HepG2 (cell line): Measurements from ENCODE around the gene ABCD1. TPM values are rescaled to one million over a fixed set of nuclear protein-coding genes. Genes with fewer than 3 reads are reported as not detected.

Source experiments
- ATAC-seq: fragments of 200-7000 bp; cut with Tn5 transposase; 3 replicates; pipeline ENCODE4 v1.9.1; 2020; ENCODE audit warnings: mild to moderate bottlenecking, moderate library complexity
- BruUV-seq: library from RNA; stranded (reverse); fragments of 400-500 nt; replicated peaks from 2 replicates; lab custom pipeline; 2021; lab: Mats Ljungman, UMichigan
- CTCF ChIA-PET: fragments of 300-600 bp; formaldehyde crosslinking; extraction: SDS; loops from one replicate; lab custom pipeline; 2021; ENCODE audit warnings: low total read pairs, inconsistent platforms, low intra/inter-chr PET ratio; lab: Yijun Ruan, JAX
- POLR2A ChIA-PET: fragments of 350-600 bp; sonication (Branson Sonifier 250); formaldehyde crosslinking; loops from one replicate; lab custom pipeline; 2020; ENCODE audit warnings: antibody characterized with exemption, inconsistent platforms; lab: Yijun Ruan, JAX
- DNase-seq: peaks from one replicate; pipeline ENCODE4 v3.0.0-alpha.2; 2015; ENCODE audit warnings: low spot score
- FAIRE-seq: peaks from 3 replicates; lab custom pipeline; 2011; peaks lifted over from hg19 to GRCh38; lab: Jason Lieb, UNC
- H2AFZ ChIP-seq: one replicate; pipeline ENCODE4 v1.6.1; 2011; ENCODE audit warnings: low read length, inconsistent platforms
- H3K27ac ChIP-seq: fragments of 300-600 bp; 3 replicates; pipeline ENCODE4 v1.8.0; 2011; ENCODE audit warnings: mixed run types, mild to moderate bottlenecking, mixed read lengths, low read length, inconsistent platforms; ENCODE audit not compliant: insufficient read depth; ENCODE audit errors: extremely low read length
- H3K27me3 ChIP-seq, 2 experiments: fragments of 200-600 bp in 1 of 2; 2 replicates in 1 of 2; 3 replicates in 1 of 2; pipeline versions ENCODE4 v1.6.0 to v1.8.0; 2011; ENCODE audit warnings: low read length in 2 of 2, mild to moderate bottlenecking in 2 of 2, moderate library complexity in 2 of 2, inconsistent platforms in 1 of 2; ENCODE audit not compliant: insufficient read depth in 2 of 2, control insufficient read depth in 1 of 2
- H3K36me3 ChIP-seq, 2 experiments: fragments of 200-600 bp in 1 of 2; replicated peaks in 1 of 2; 2 replicates in 1 of 2; 3 replicates in 1 of 2; pipeline versions ENCODE4 v1.5.1 to v1.8.0; 2011; ENCODE audit warnings: low read length in 2 of 2, inconsistent platforms in 1 of 2; ENCODE audit not compliant: insufficient read depth in 2 of 2, control insufficient read depth in 1 of 2
- H3K4me1 ChIP-seq: 2 replicates; pipeline ENCODE4 v1.5.1; 2012; ENCODE audit warnings: low read length, inconsistent platforms; ENCODE audit not compliant: insufficient read depth
- H3K4me2 ChIP-seq: 2 replicates; pipeline ENCODE4 v1.6.0; 2011; ENCODE audit warnings: low read depth, low read length, inconsistent platforms
- H3K4me3 ChIP-seq, 3 experiments: fragments of 200-600 bp in 1 of 3; sonication (generic), shearing (Covaris generic) in 1 of 3; replicated peaks in 1 of 3; 2 replicates each; pipeline ENCODE4 v1.5.1; 2011 to 2016; ENCODE audit warnings: low read length in 3 of 3, inconsistent platforms in 2 of 3, low read depth in 2 of 3, mild to moderate bottlenecking in 2 of 3, control low read depth in 1 of 3, mixed read lengths in 1 of 3; ENCODE audit not compliant: insufficient read depth in 1 of 3
- H3K79me2 ChIP-seq: one replicate; pipeline ENCODE4 v1.6.1; 2011; ENCODE audit warnings: low read length, inconsistent platforms; ENCODE audit not compliant: insufficient read depth
- H3K9ac ChIP-seq: 2 replicates; pipeline ENCODE4 v1.6.0; 2011; ENCODE audit warnings: mild to moderate bottlenecking, low read depth, low read length, inconsistent platforms; ENCODE audit not compliant: insufficient read depth
- H3K9me3 ChIP-seq: 2 replicates; pipeline ENCODE4 v1.5.1; 2012; ENCODE audit warnings: mild to moderate bottlenecking, low read length
- H4K20me1 ChIP-seq: 2 replicates; pipeline ENCODE4 v1.6.0; 2011; ENCODE audit warnings: inconsistent platforms, mild to moderate bottlenecking, low read length, moderate library complexity; ENCODE audit not compliant: insufficient read depth
- DR1 ChIP-seq: sonication (generic); formaldehyde crosslinking; IDR thresholded peaks from 2 replicates; pipeline ENCODE4 v1.8.0; 2021; ENCODE audit warnings: mild to moderate bottlenecking, missing genetic modification reagents, inconsistent platforms
- IKZF1 ChIP-seq: fragments of 450-650 bp; IDR thresholded peaks from 2 replicates; pipeline ENCODE4 v1.7.1; 2016
- JUNB ChIP-seq: sonication (generic); formaldehyde crosslinking; IDR thresholded peaks from 2 replicates; pipeline ENCODE4 v1.8.0; 2022; ENCODE audit warnings: missing genetic modification reagents, mild to moderate bottlenecking, borderline replicate concordance
- MBD4 ChIP-seq: IDR thresholded peaks from 2 replicates; pipeline ENCODE4 v1.6.1; 2012; ENCODE audit warnings: low read length, inconsistent platforms, borderline replicate concordance
- MIXL1 ChIP-seq: IDR thresholded peaks from 2 replicates; pipeline ENCODE4 v1.6.1; 2016
- TAF15 ChIP-seq: fragments of 200-400 bp; formaldehyde crosslinking; IDR thresholded peaks from one replicate; pipeline ENCODE4 v1.6.1; 2018; ENCODE audit warnings: mild to moderate bottlenecking, low read depth, low read length; ENCODE audit not compliant: poor library complexity, severe bottlenecking
- ZKSCAN8 ChIP-seq: IDR thresholded peaks from 2 replicates; pipeline ENCODE4 v1.6.1; 2016; ENCODE audit warnings: borderline replicate concordance, missing genetic modification reagents, missing compliant biosample characterization
- ZMYM4 ChIP-seq: sonication (generic); formaldehyde crosslinking; IDR thresholded peaks from 2 replicates; pipeline ENCODE4 v1.8.1; 2023; ENCODE audit warnings: mild to moderate bottlenecking, missing genetic modification reagents
- ZNF24 ChIP-seq: fragments of 450-650 bp; IDR thresholded peaks from 2 replicates; pipeline ENCODE4 v1.6.1; 2017; ENCODE audit warnings: antibody characterized with exemption, mild to moderate bottlenecking
- ZNF367 ChIP-seq: sonication (generic); formaldehyde crosslinking; IDR thresholded peaks from 2 replicates; pipeline ENCODE4 v1.4.0; 2020; ENCODE audit warnings: missing genetic modification reagents, borderline replicate concordance
- ZNF614 ChIP-seq: IDR thresholded peaks from 2 replicates; pipeline ENCODE4 v1.6.1; 2018; ENCODE audit warnings: missing biosample characterization, missing genetic modification reagents, inconsistent platforms, borderline replicate concordance
- ZNF780A ChIP-seq: sonication (generic); formaldehyde crosslinking; IDR thresholded peaks from 2 replicates; pipeline ENCODE4 v1.8.0; 2022; ENCODE audit warnings: mild to moderate bottlenecking, missing genetic modification reagents, moderate library complexity
- WGBS: methylation state at CpG from one replicate; pipeline ENCODE4 v1.1.6; 2017; ENCODE audit warnings: low lambda C conversion rate; 5-methylcytosine and 5-hydroxymethylcytosine counted together
- in situ Hi-C: cut with HindIII; loops from 2 replicates; pipeline ENCODE4 v1.10.0; 2017; ENCODE audit warnings: low pct_unique_long_range_greater_than_20kb; ENCODE audit not compliant: extremely low pct_ligation_motif_present
- intact Hi-C: fragments of 100-400 bp; cut with micrococcal nuclease; formaldehyde crosslinking; loops from one replicate; pipeline ENCODE4 v1.10.0; 2022; ENCODE audit not compliant: unreplicated experiment
- polyA plus RNA-seq, 8 experiments: library from polyadenylated mRNA; depleted of rRNA in 3 of 8; stranded (reverse) in 7 of 8; unstranded in 1 of 8; fragments of >200 nt; fragmentation: Illumina TruSeq in 4 of 8; extraction: Trizol in 4 of 8; gene quantifications; 2 replicates each; pipeline versions ENCODE4 v1.2.1 to v1.2.3, GENCODE V29; 2011 to 2016; ENCODE audit warnings: low read depth in 4 of 8, missing spikeins in 1 of 8, mixed read lengths in 1 of 8; ENCODE audit not compliant: insufficient read depth in 1 of 8
- total RNA-seq, 5 experiments: library from RNA; depleted of rRNA; stranded (reverse); fragments of >200 nt; fragmentation: Illumina TruSeq; extraction: Trizol; gene quantifications; 2 replicates each; pipeline ENCODE4 v1.2.3, GENCODE V29; 2016; ENCODE audit warnings: low read depth in 1 of 5
- TF ChIP-seq, protein P1 (sequence below): sonication (generic); formaldehyde crosslinking; IDR thresholded peaks from 2 replicates; pipeline ENCODE4 v1.4.0; 2020; ENCODE audit warnings: mild to moderate bottlenecking, missing genetic modification reagents

The ABCD1 gene
- total and polyA plus RNA-seq, 2 of the 13 experiments (the other 11 are each of a cell fraction or from before 2014, with no cell fraction given), result 11.4 to 15.9 TPM

DNA sequence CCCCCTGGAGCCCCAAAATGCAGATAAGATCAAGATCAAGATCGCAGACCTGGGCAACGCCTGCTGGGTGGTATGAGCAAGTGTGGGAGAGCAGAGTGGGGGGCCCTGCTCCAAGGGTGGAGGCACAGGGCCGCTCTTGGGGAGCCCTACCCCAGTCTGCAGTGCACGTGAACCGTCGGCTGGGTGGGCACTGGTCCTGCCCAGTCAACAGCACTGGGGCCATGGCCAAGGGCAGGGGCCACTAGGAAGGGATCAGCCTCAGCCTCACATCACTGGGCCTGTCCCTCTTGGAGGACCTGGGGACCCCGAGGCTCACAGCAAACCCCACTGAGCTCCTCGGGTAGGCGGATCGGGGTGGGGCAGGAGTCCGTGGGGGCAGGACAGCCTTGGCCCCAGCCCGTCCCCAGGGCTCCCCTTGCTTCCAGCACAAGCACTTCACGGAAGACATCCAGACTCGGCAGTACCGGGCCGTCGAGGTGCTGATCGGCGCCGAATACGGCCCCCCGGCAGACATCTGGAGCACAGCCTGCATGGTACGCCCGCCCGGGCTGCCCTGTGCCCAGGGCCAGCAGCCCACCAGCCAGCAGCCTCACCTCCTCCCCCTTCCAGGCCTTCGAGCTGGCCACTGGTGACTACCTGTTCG lies 59.8 kb downstream of the ABCD1 start:
- no peak for TF ChIP-seq ZNF614
- Histone ChIP-seq H3K4me3 (no peak overlapping the region), H4K20me1 (no peaks in the 10 kb centered on the region), H3K36me3 (no peaks in the 10 kb centered on the region; a peak in 2 of 5 replicates), H3K79me2 (no peaks in the 10 kb centered on the region), H3K9ac (no peak overlapping the region), H3K9me3 (no peaks in the 10 kb centered on the region), H3K4me1 (no peaks in the 10 kb centered on the region), H3K27ac (no peak overlapping the region), H2AFZ (no peak overlapping the region), H3K4me2 (no peak overlapping the region), H3K27me3 (no peaks in the 10 kb centered on the region)
- no peak for FAIRE-seq
- ATAC-seq, result no peak
- WGBS, result no CpG with 5 or more reads among the region's 27 CpGs
- DNase-seq, result no peak
- in situ Hi-C loops (no loop called here), intact Hi-C loops (no loop called here)
- CTCF ChIA-PET, result no interaction called here
- BruUV-seq, result no TSS peak
- POLR2A ChIA-PET, result interaction anchor here (0.8 kb wide), 1 partner anchor 10 kb away, joined by 3 read pairs; the partner anchor contains the start of genes IDH3G and SSR4

DNA sequence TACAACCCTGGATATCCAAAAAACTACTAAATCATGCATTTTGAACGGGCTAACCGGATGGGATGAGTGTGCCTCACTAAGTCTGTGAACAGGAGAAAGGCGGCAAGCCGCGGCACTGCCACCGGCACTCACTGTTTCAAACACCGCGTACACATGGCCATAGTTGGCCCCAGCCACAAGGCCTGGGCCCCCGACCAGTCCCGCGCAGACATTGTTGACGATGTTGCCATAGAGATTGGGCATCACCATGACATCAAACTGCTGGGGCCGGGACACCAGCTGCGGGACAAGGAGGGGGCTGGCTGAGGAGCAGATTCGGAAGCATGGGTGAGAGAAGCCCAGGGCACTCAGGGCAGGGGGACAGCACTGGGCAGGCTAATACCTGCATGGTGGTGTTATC lies 62.0 kb downstream of the ABCD1 start:
- peaks cover 2% of the 10 kb centered on the region for H3K79me2 ChIP-seq
- DNase-seq (no peak), ATAC-seq (no peak)
- H4K20me1 ChIP-seq, result no peaks in the 10 kb centered on the region
- no peak overlapping the region for H3K27ac ChIP-seq
- CTCF ChIA-PET, result no interaction called here
- no peak overlapping the region for H3K9ac ChIP-seq
- TF ChIP-seq DR1 (no peak), ZNF24 (no peak), TAF15 (no peak), ZKSCAN8 (CRISPR knock-in tag) (no peak), ZMYM4 (CRISPR knock-in tag) (no peak), ZNF780A (CRISPR knock-in tag) (no peak), MBD4 (no peak), MIXL1 (CRISPR knock-in tag) (no peak), JUNB (CRISPR knock-in tag) (no peak), ZNF367 (CRISPR knock-in tag) (no peak), IKZF1 (no peak)
- TF ChIP-seq, protein P1, sequence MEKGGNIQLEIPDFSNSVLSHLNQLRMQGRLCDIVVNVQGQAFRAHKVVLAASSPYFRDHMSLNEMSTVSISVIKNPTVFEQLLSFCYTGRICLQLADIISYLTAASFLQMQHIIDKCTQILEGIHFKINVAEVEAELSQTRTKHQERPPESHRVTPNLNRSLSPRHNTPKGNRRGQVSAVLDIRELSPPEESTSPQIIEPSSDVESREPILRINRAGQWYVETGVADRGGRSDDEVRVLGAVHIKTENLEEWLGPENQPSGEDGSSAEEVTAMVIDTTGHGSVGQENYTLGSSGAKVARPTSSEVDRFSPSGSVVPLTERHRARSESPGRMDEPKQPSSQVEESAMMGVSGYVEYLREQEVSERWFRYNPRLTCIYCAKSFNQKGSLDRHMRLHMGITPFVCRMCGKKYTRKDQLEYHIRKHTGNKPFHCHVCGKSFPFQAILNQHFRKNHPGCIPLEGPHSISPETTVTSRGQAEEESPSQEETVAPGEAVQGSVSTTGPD, result no peak
- TF ChIP-seq, all 625 proteins: peak for 0
- Histone ChIP-seq H3K4me1 (no peaks in the 10 kb centered on the region), H3K4me3 (no peak overlapping the region), H3K4me2 (no peak overlapping the region), H3K36me3 (peaks cover 0 to 3% of the 10 kb centered on the region in 2 experiments; a peak in 2 of 5 replicates), H2AFZ (no peak overlapping the region), H3K27me3 (no peaks in the 10 kb centered on the region), H3K9me3 (no peaks in the 10 kb centered on the region)
- no TSS peak for BruUV-seq
- POLR2A ChIA-PET, result no interaction called here
- no CpG with 5 or more reads among the region's 15 CpGs for WGBS
- intact Hi-C loops (no loop called here), in situ Hi-C loops (no loop called here)
- no peak for FAIRE-seq
